IMR-90 (cell line): ENCODE measurements around the gene CDHR3.

ENCODE experiments used
- BHLHE40 ChIP-seq: fragments of 150-350 bp; IDR thresholded peaks from 2 replicates; pipeline ENCODE4 v1.6.1; 2016; ENCODE audit warnings: mild to moderate bottlenecking, low read depth, low read length
- CEBPB ChIP-seq: IDR thresholded peaks from 2 replicates; pipeline ENCODE4 v1.6.1; 2012; ENCODE audit warnings: low read depth, low read length, improper control_type of control experiment
- POLR2A ChIP-seq: IDR thresholded peaks from 2 replicates; pipeline ENCODE4 v1.6.1; 2012; ENCODE audit warnings: mild to moderate bottlenecking, low read depth, low read length
- RCOR1 ChIP-seq: IDR thresholded peaks from 2 replicates; pipeline ENCODE4 v1.6.1; 2012; ENCODE audit warnings: mild to moderate bottlenecking, low read length, improper control_type of control experiment; ENCODE audit not compliant: insufficient replicate concordance
- RFX5 ChIP-seq: IDR thresholded peaks from 2 replicates; pipeline ENCODE4 v1.8.0; 2012; ENCODE audit warnings: low read depth, mild to moderate bottlenecking, low read length, moderate library complexity
- SMC3 ChIP-seq: fragments of 150-350 bp; IDR thresholded peaks from 2 replicates; pipeline ENCODE4 v1.6.1; 2016; ENCODE audit warnings: low read depth, mild to moderate bottlenecking, antibody characterized with exemption, low read length, moderate library complexity
- TF ChIP-seq, protein P1 (sequence below): conservative IDR thresholded peaks from 2 replicates; pipeline ENCODE4 v1.5.1; 2012; ENCODE audit warnings: mild to moderate bottlenecking, low read depth, low read length, improper control_type of control experiment

DNA sequence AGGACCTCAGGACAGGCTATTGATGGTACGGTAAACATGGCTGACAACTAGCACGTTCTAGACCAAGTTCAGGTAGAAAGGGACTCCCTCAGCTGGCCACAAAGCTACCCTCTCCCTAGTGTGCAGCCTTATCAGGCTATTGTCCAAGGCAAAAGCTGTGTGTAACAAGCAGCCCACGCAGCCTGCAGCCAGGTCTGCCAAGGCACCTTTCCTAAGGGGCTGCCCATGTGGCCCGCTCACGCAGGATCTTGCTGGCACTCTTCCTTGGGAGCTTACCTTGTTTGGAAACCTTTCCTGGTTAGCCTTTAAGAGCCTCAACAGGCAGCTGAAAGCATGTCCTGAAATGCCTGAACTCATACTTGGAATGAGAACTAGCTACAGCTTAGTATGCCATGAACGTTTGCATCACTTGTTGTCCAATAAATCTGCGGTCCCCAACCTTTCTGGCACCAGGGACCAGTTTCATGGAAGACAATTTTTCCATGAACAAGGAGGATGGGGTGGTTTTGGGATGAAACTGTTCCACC is 97.4 kb downstream of the CDHR3 start:
- TF ChIP-seq CEBPB (no peak), POLR2A (no peak), SMC3 (no peak), BHLHE40 (no peak), RCOR1 (no peak), RFX5 (no peak)
- TF ChIP-seq, protein P1, sequence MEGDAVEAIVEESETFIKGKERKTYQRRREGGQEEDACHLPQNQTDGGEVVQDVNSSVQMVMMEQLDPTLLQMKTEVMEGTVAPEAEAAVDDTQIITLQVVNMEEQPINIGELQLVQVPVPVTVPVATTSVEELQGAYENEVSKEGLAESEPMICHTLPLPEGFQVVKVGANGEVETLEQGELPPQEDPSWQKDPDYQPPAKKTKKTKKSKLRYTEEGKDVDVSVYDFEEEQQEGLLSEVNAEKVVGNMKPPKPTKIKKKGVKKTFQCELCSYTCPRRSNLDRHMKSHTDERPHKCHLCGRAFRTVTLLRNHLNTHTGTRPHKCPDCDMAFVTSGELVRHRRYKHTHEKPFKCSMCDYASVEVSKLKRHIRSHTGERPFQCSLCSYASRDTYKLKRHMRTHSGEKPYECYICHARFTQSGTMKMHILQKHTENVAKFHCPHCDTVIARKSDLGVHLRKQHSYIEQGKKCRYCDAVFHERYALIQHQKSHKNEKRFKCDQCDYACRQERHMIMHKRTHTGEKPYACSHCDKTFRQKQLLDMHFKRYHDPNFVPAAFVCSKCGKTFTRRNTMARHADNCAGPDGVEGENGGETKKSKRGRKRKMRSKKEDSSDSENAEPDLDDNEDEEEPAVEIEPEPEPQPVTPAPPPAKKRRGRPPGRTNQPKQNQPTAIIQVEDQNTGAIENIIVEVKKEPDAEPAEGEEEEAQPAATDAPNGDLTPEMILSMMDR, result no peak
